GM12891 (cell line): ENCODE measurements around the gene TTC38.

ENCODE experiments used
- DNase-seq: peaks from one replicate; pipeline ENCODE4 v3.0.0; 2011; ENCODE audit warnings: low spot score; ENCODE audit not compliant: insufficient read length
- FAIRE-seq: peaks from 2 replicates; lab custom pipeline; 2011; peaks lifted over from hg19 to GRCh38; lab: Jason Lieb, UNC
- PAX5 ChIP-seq: IDR thresholded peaks from 2 replicates; pipeline ENCODE4 v1.6.1; 2011; ENCODE audit warnings: low read length, moderate library complexity, mild to moderate bottlenecking; ENCODE audit not compliant: insufficient read depth, severe bottlenecking
- POLR2A ChIP-seq: IDR thresholded peaks from 2 replicates; pipeline ENCODE4 v1.6.1; 2011; ENCODE audit warnings: low read depth, low read length, control low read depth
- POLR2AphosphoS5 ChIP-seq: IDR thresholded peaks from 2 replicates; pipeline ENCODE4 v1.6.1; 2011; ENCODE audit warnings: low read depth, low read length, control low read depth
- POU2F2 ChIP-seq: IDR thresholded peaks from 2 replicates; pipeline ENCODE4 v1.6.1; 2011; ENCODE audit warnings: low read depth, mild to moderate bottlenecking, control low read depth, low read length, moderate library complexity
- SPI1 ChIP-seq: IDR thresholded peaks from 2 replicates; pipeline ENCODE4 v1.6.1; 2011; ENCODE audit warnings: low read depth, low read length, control low read depth
- TAF1 ChIP-seq: IDR thresholded peaks from 2 replicates; pipeline ENCODE4 v1.6.1; 2011; ENCODE audit warnings: low read depth, low read length, control low read depth

The TTC38 gene

GRCh38 chr22:46336119-46337078, 68.6 kb downstream of the TTC38 start:
- FAIRE-seq = peak; percentile 9
- TF ChIP-seq POU2F2 (no peak), PAX5 (no peak), TAF1 (no peak), SPI1 (no peak), POLR2AphosphoS5 (no peak), POLR2A (no peak)
- DNase-seq = no peak

- DNase-seq = no peak
- FAIRE-seq = peak; percentile 33
- TF ChIP-seq TAF1 = no peak
- TF ChIP-seq SPI1 = no peak
- TF ChIP-seq POU2F2 = no peak
- TF ChIP-seq PAX5 = no peak
Measured at GRCh38 chr22:46337870-46338269, 70.1 kb downstream of the TTC38 start.

- DNase-seq (no peak), FAIRE-seq (no peak)
- no peak for TF ChIP-seq POLR2AphosphoS5
- TF ChIP-seq POLR2A = no peak
- no peak for TF ChIP-seq SPI1
- no peak for TF ChIP-seq TAF1
Measured at GRCh38 chr22:46338636-46339035, 70.8 kb downstream of the TTC38 start.

GRCh38 chr22:46339956-46340355, 72.1 kb downstream of the TTC38 start:
- DNase-seq (no peak), FAIRE-seq (no peak)
- no peak for TF ChIP-seq PAX5
- no peak for TF ChIP-seq SPI1
- no peak for TF ChIP-seq POLR2A
- TF ChIP-seq POLR2AphosphoS5 = no peak
- TF ChIP-seq TAF1 = no peak
- TF ChIP-seq POU2F2 = no peak

- DNase-seq (no peak), FAIRE-seq (no peak)
- TF ChIP-seq SPI1 = no peak
- TF ChIP-seq POLR2A = no peak
- no peak for TF ChIP-seq TAF1
- no peak for TF ChIP-seq POU2F2
- TF ChIP-seq PAX5 = no peak
- TF ChIP-seq POLR2AphosphoS5 = no peak
Measured at GRCh38 chr22:46340676-46341075, 72.9 kb downstream of the TTC38 start.
